H1 (cell line): Measurements from ENCODE around the gene SCRN3. TPM values are rescaled to one million over a fixed set of nuclear protein-coding genes. Genes with fewer than 3 reads are reported as not detected.

Source experiments
- CTCF ChIA-PET: fragments of 300-600 bp; sonication (Branson Sonifier 250); formaldehyde crosslinking; loops from one replicate; lab custom pipeline; 2021; ENCODE audit not compliant: partially characterized antibody; lab: Charles Lee
- POLR2A ChIA-PET: fragments of 300-600 bp; sonication (Branson Sonifier 250); formaldehyde crosslinking; loops from one replicate; lab custom pipeline; 2021; ENCODE audit warnings: inconsistent platforms; ENCODE audit not compliant: partially characterized antibody; lab: Charles Lee
- DNase-seq, 2 experiments: peaks; one replicate each; pipeline versions ENCODE4 v3.0.0 to v3.0.0-alpha.2; 2010 to 2022; ENCODE audit warnings: low spot score in 2 of 2, low read depth in 1 of 2, mixed read lengths in 1 of 2
- FAIRE-seq: peaks from 2 replicates; lab custom pipeline; 2011; peaks lifted over from hg19 to GRCh38; lab: Jason Lieb, UNC
- H2AFZ ChIP-seq: 2 replicates; pipeline ENCODE4 v1.8.1; 2012; ENCODE audit warnings: low read length, inconsistent platforms
- H2AK5ac ChIP-seq: 2 replicates; pipeline ENCODE4 v1.6.1; 2013; ENCODE audit warnings: low read depth, low read length
- H2BK120ac ChIP-seq: replicated peaks from 2 replicates; pipeline ENCODE3; 2013; ENCODE audit warnings: low read depth, low read length, inconsistent platforms
- H2BK12ac ChIP-seq: 2 replicates; pipeline ENCODE4 v1.6.1; 2013; ENCODE audit warnings: low read depth, low read length
- H2BK15ac ChIP-seq: 2 replicates; pipeline ENCODE4 v1.6.1; 2013; ENCODE audit warnings: low read length
- H2BK20ac ChIP-seq: 2 replicates; pipeline ENCODE4 v1.6.1; 2013; ENCODE audit warnings: low read length
- H2BK5ac ChIP-seq: 2 replicates; pipeline ENCODE4 v1.6.1; 2013; ENCODE audit warnings: low read depth, low read length
- H3K14ac ChIP-seq: 2 replicates; pipeline ENCODE4 v1.6.1; 2013; ENCODE audit warnings: inconsistent platforms; ENCODE audit not compliant: insufficient read length
- H3K18ac ChIP-seq: 2 replicates; pipeline ENCODE4 v1.6.1; 2013; ENCODE audit warnings: low read length; ENCODE audit errors: extremely low read depth
- H3K23ac ChIP-seq: 2 replicates; pipeline ENCODE4 v1.6.1; 2013; ENCODE audit warnings: inconsistent platforms; ENCODE audit not compliant: insufficient read length
- H3K23me2 ChIP-seq: 2 replicates; pipeline ENCODE4 v1.6.1; 2013; ENCODE audit warnings: low read depth, low read length
- H3K27ac ChIP-seq: 2 replicates; pipeline ENCODE4 v1.6.1; 2011; ENCODE audit warnings: low read depth, low read length, inconsistent platforms
- H3K27me3 ChIP-seq, 4 experiments: replicated peaks in 1 of 4; 1 replicate in 1 of 4; 2 replicates in 3 of 4; pipeline versions ENCODE4 v1.6.1 to v1.8.1; 2011 to 2013; ENCODE audit warnings: low read length in 3 of 4, mild to moderate bottlenecking in 3 of 4, inconsistent platforms in 2 of 4, mixed read lengths in 2 of 4, moderate library complexity in 1 of 4; ENCODE audit not compliant: control insufficient read depth in 3 of 4, insufficient read depth in 3 of 4; ENCODE audit errors: extremely low read depth in 1 of 4
- H3K36me3 ChIP-seq, 4 experiments: 2 replicates each; pipeline versions ENCODE4 v1.6.1 to v1.8.1; 2011 to 2013; ENCODE audit warnings: mild to moderate bottlenecking in 4 of 4, low read length in 3 of 4, moderate library complexity in 2 of 4, control low read depth in 1 of 4, inconsistent platforms in 1 of 4; ENCODE audit not compliant: insufficient read depth in 4 of 4, control insufficient read depth in 2 of 4
- H3K4ac ChIP-seq: replicated peaks from 2 replicates; pipeline ENCODE3; 2013; ENCODE audit warnings: low read length, low read depth, mixed read lengths, inconsistent platforms; ENCODE audit not compliant: insufficient read length
- H3K4me1 ChIP-seq, 4 experiments: replicated peaks in 1 of 4; 1 replicate in 1 of 4; 2 replicates in 3 of 4; pipeline versions ENCODE4 v1.6.1 to v1.8.1; 2011 to 2013; ENCODE audit warnings: low read length in 3 of 4, inconsistent platforms in 2 of 4, mixed read lengths in 1 of 4; ENCODE audit not compliant: insufficient read depth in 4 of 4, control insufficient read depth in 3 of 4
- H3K4me2 ChIP-seq, 2 experiments: 2 replicates each; pipeline versions ENCODE4 v1.6.1 to v1.8.1; 2011 to 2013; ENCODE audit warnings: low read depth in 2 of 2, low read length in 2 of 2, control low read depth in 1 of 2, inconsistent platforms in 1 of 2, mild to moderate bottlenecking in 1 of 2; ENCODE audit not compliant: insufficient read depth in 1 of 2
- H3K4me3 ChIP-seq, 4 experiments: fragments of 200-600, 300-600 bp in 1 of 4; sonication (generic), shearing (Covaris generic), sonication (Bioruptor Twin) in 1 of 4; 2 replicates each; pipeline versions ENCODE4 v1.5.1 to v1.8.1; 2011 to 2016; ENCODE audit warnings: low read length in 4 of 4, low read depth in 3 of 4, control low read depth in 2 of 4, inconsistent platforms in 2 of 4, mild to moderate bottlenecking in 2 of 4, mixed read lengths in 1 of 4, moderate library complexity in 1 of 4; ENCODE audit not compliant: insufficient read depth in 2 of 4; ENCODE audit errors: extremely low read depth in 1 of 4
- H3K56ac ChIP-seq: replicated peaks from 2 replicates; pipeline ENCODE3; 2013; ENCODE audit warnings: low read depth, mild to moderate bottlenecking, mixed read lengths, low read length, inconsistent platforms; ENCODE audit not compliant: insufficient read length
- H3K79me1 ChIP-seq: 2 replicates; pipeline ENCODE4 v1.6.1; 2013; ENCODE audit warnings: low read depth, low read length, control low read depth
- H3K79me2 ChIP-seq, 2 experiments: 2 replicates each; pipeline versions ENCODE4 v1.6.1 to v1.8.1; 2012 to 2013; ENCODE audit warnings: low read length in 2 of 2, mild to moderate bottlenecking in 2 of 2, inconsistent platforms in 1 of 2; ENCODE audit not compliant: insufficient read depth in 2 of 2, control insufficient read depth in 1 of 2
- H3K9ac ChIP-seq, 4 experiments: replicated peaks in 1 of 4; 1 replicate in 1 of 4; 2 replicates in 3 of 4; pipeline versions ENCODE4 v1.6.1 to v1.8.1; 2011 to 2013; ENCODE audit warnings: low read depth in 3 of 4, low read length in 3 of 4, control low read depth in 2 of 4, mild to moderate bottlenecking in 2 of 4, moderate library complexity in 2 of 4, inconsistent platforms in 1 of 4; ENCODE audit errors: extremely low read depth in 1 of 4
- H3K9me3 ChIP-seq, 2 experiments: 2 replicates each; pipeline versions ENCODE4 v1.6.1 to v1.8.1; 2012 to 2013; ENCODE audit warnings: mild to moderate bottlenecking in 2 of 2, moderate library complexity in 2 of 2, control low read depth in 1 of 2, inconsistent platforms in 1 of 2, low read depth in 1 of 2, low read length in 1 of 2, mixed read lengths in 1 of 2; ENCODE audit not compliant: insufficient read depth in 2 of 2
- H4K20me1 ChIP-seq, 2 experiments: replicated peaks in 1 of 2; 2 replicates each; pipeline versions ENCODE3 to v1.8.1; 2011 to 2013; ENCODE audit warnings: inconsistent platforms in 2 of 2, low read length in 2 of 2, mild to moderate bottlenecking in 1 of 2; ENCODE audit not compliant: insufficient read depth in 2 of 2, control insufficient read depth in 1 of 2
- H4K5ac ChIP-seq: 2 replicates; pipeline ENCODE4 v1.6.1; 2013; ENCODE audit warnings: low read length, low read depth, mixed read lengths, inconsistent platforms; ENCODE audit not compliant: insufficient read length
- H4K8ac ChIP-seq: 2 replicates; pipeline ENCODE4 v1.8.0; 2013; ENCODE audit warnings: mild to moderate bottlenecking, moderate library complexity, low read length, inconsistent platforms; ENCODE audit not compliant: insufficient read depth; ENCODE audit errors: extremely low read depth
- H4K91ac ChIP-seq: replicated peaks from 2 replicates; pipeline ENCODE3; 2013; ENCODE audit warnings: low read length, mixed read lengths, inconsistent platforms; ENCODE audit not compliant: insufficient read length
- ATF3 ChIP-seq: IDR thresholded peaks from 2 replicates; pipeline ENCODE4 v1.6.1; 2011; ENCODE audit warnings: low read depth, mild to moderate bottlenecking, low read length; ENCODE audit not compliant: insufficient read depth
- CBX5 ChIP-seq: fragments of 300-800, 300-1000 bp; sonication (generic); IDR thresholded peaks from 2 replicates; pipeline ENCODE4 v1.7.1; 2016; ENCODE audit warnings: antibody characterized with exemption, low read length, low read depth
- CEBPB ChIP-seq: IDR thresholded peaks from 2 replicates; pipeline ENCODE4 v1.6.1; 2012; ENCODE audit warnings: low read depth, low read length
- EZH2 ChIP-seq: fragments of 200-600 bp; sonication (generic); IDR thresholded peaks from 2 replicates; pipeline ENCODE4 v1.7.1; 2012; ENCODE audit warnings: low read depth, mild to moderate bottlenecking, moderate library complexity, low read length, inconsistent platforms; ENCODE audit not compliant: severe bottlenecking
- HDAC2 ChIP-seq, 2 experiments: fragments of 300-600 bp in 1 of 2; sonication (generic) in 1 of 2; IDR thresholded peaks; 2 replicates each; pipeline ENCODE4 v1.6.1; 2011 to 2012; ENCODE audit warnings: low read depth in 2 of 2, low read length in 2 of 2, mild to moderate bottlenecking in 2 of 2, moderate library complexity in 2 of 2, borderline replicate concordance in 1 of 2, inconsistent platforms in 1 of 2
- NRF1 ChIP-seq: IDR thresholded peaks from 2 replicates; pipeline ENCODE4 v1.6.1; 2011; ENCODE audit warnings: mild to moderate bottlenecking, low read depth, low read length, improper control_type of control experiment
- POU5F1 ChIP-seq: IDR thresholded peaks from 2 replicates; pipeline ENCODE4 v1.6.1; 2011; ENCODE audit warnings: low read depth, mild to moderate bottlenecking, low read length, moderate library complexity
- RBBP5 ChIP-seq: IDR thresholded peaks from 2 replicates; pipeline ENCODE4 v1.7.1; 2012; ENCODE audit warnings: low read depth, mild to moderate bottlenecking, inconsistent platforms, low read length, moderate library complexity, borderline replicate concordance
- SP1 ChIP-seq: IDR thresholded peaks from 2 replicates; pipeline ENCODE4 v1.6.1; 2011; ENCODE audit warnings: low read depth, low read length
- SUZ12 ChIP-seq: fragments of 200-600 bp; sonication (generic); IDR thresholded peaks from 2 replicates; pipeline ENCODE4 v1.6.1; 2012; ENCODE audit warnings: mild to moderate bottlenecking, inconsistent platforms, low read length, moderate library complexity, mixed read lengths
- TAF1 ChIP-seq: IDR thresholded peaks from 2 replicates; pipeline ENCODE4 v1.6.1; 2011; ENCODE audit warnings: mild to moderate bottlenecking, low read depth, low read length
- TAF7 ChIP-seq: optimal IDR thresholded peaks from 2 replicates; pipeline ENCODE3; 2011; ENCODE audit warnings: low read depth, mild to moderate bottlenecking, inconsistent platforms, low read length, moderate library complexity, borderline replicate concordance
- TBP ChIP-seq: IDR thresholded peaks from 2 replicates; pipeline ENCODE4 v1.6.1; 2011; ENCODE audit warnings: low read depth, low read length, improper control_type of control experiment
- WGBS, 2 experiments: shearing (Covaris generic) in 1 of 2; methylation state at CpG; one replicate each; pipeline versions ENCODE4 v1.1.6 to v1.1.7; 2013 to 2015; ENCODE audit warnings: low lambda C conversion rate in 2 of 2, mixed read lengths in 2 of 2, inconsistent platforms in 1 of 2, low coverage in 1 of 2, missing lambda C conversion rate in 1 of 2; ENCODE audit not compliant: insufficient replicate concordance in 2 of 2, insufficient coverage in 1 of 2, insufficient read length in 1 of 2; ENCODE audit errors: extremely low coverage in 1 of 2, missing lambda C conversion rate in 1 of 2; 5-methylcytosine and 5-hydroxymethylcytosine counted together
- polyA plus RNA-seq, 7 experiments: library from polyadenylated mRNA; depleted of rRNA in 3 of 7; stranded (reverse) in 5 of 7; unstranded in 2 of 7; fragments of >200 nt in 5 of 7; fragments of 200-250 nt in 2 of 7; gene quantifications; 1 replicate in 5 of 7; 2 replicates in 1 of 7; 4 replicates in 1 of 7; pipeline versions ENCODE4 v1.2.1 to v1.2.3, GENCODE V29; 2011 to 2013; ENCODE audit warnings: missing spikeins in 2 of 7, mixed read lengths in 2 of 7
- total RNA-seq: library from RNA; stranded (reverse); fragmentation: NEBNext Ultra II Directional; extraction: Animal tissue kit (Norgen Biotek cat#: 25700); gene quantifications from 2 replicates; pipeline ENCODE4 v1.2.1, GENCODE V29; 2021

The SCRN3 gene
- total and polyA plus RNA-seq, 2 of the 8 experiments (the other 6 are each of a cell fraction or from before 2014, with no cell fraction given) = 7.4 to 7.8 TPM

- H2BK5ac ChIP-seq = no peak overlapping the region
- no peaks in the 10 kb centered on the region for H3K23me2 ChIP-seq
- no peak overlapping the region for H4K91ac ChIP-seq
- H3K79me2 ChIP-seq = no peaks in the 10 kb centered on the region
- no peaks in the 10 kb centered on the region for H3K4me1 ChIP-seq
- H3K4me2 ChIP-seq = no peak overlapping the region
- H4K20me1 ChIP-seq = no peaks in the 10 kb centered on the region
- H3K56ac ChIP-seq = no peak overlapping the region
- H2BK12ac ChIP-seq = no peak overlapping the region
- no peak overlapping the region for H2BK20ac ChIP-seq
- no peaks in the 10 kb centered on the region for H3K36me3 ChIP-seq
- no peak overlapping the region for H3K18ac ChIP-seq
- H3K9me3 ChIP-seq = no peaks in the 10 kb centered on the region
- TF ChIP-seq POU5F1 = no peak
- TF ChIP-seq NRF1 = no peak
- TF ChIP-seq ATF3 = no peak
- no peak for TF ChIP-seq SUZ12
- no peak for TF ChIP-seq HDAC2 (IDR thresholded peaks at IDR 0.05; ENCODE audit: borderline replicate concordance in 1 of 2, low read depth in 2 of 2, low read length in 2 of 2)
- TF ChIP-seq TBP = no peak
- TF ChIP-seq TAF1 = no peak
- TF ChIP-seq SP1 = no peak
- TF ChIP-seq EZH2 = no peak
- TF ChIP-seq CBX5 = no peak
- no peak for TF ChIP-seq CEBPB
- TF ChIP-seq RBBP5 = no peak
- TF ChIP-seq TAF7 = no peak
- H2AK5ac ChIP-seq = no peak overlapping the region
- H2BK120ac ChIP-seq = no peak overlapping the region
- POLR2A ChIA-PET = no interaction called here
- H3K4me3 ChIP-seq = no peak overlapping the region
- H3K27ac ChIP-seq = no peak overlapping the region
- H2AFZ ChIP-seq = no peak overlapping the region
- no peaks in the 10 kb centered on the region for H3K27me3 ChIP-seq
- no peak overlapping the region for H3K9ac ChIP-seq
- no peak overlapping the region for H3K14ac ChIP-seq
- no peak overlapping the region for H2BK15ac ChIP-seq
- no peak for DNase-seq
- FAIRE-seq = no peak
- H3K23ac ChIP-seq = no peak overlapping the region
- no peak overlapping the region for H3K4ac ChIP-seq
- CTCF ChIA-PET = interaction anchor here (3.8 kb wide), 1 partner anchor 16 kb away, joined by 27 read pairs; no protein-coding TSS in a partner anchor
- WGBS, 2 experiments = 92% methylated on average over 3 of the region's 3 CpGs; no CpG with 5 or more reads in 1 of the 2 experiments
- H4K8ac ChIP-seq = no peak overlapping the region
- no peaks in the 10 kb centered on the region for H3K79me1 ChIP-seq
- no peak overlapping the region for H4K5ac ChIP-seq
Measured at GRCh38 chr2:174445248-174445647, 49.7 kb downstream of the SCRN3 start.
